ENCODE measurements around the gene CFB.
"Not testable (repeated sequence)": the region's sequence is repeated elsewhere in the genome, so short reads cannot be mapped to it uniquely, and the experiment has no call there.

The CFB gene

GRCh38 chr6:31945507-31946369, at the start of gene CFB:
TSS of gene CFB (plus strand) at chr6:31946095. CDS start at chr6:31946222, 127 bp downstream.
- DNase-seq (ENCODE audit: extremely low spot score, insufficient read length, low read depth): no peak
- no peak for FAIRE-seq

GRCh38 chr6:31896493-31896855, 49.4 kb upstream of the CFB start:
- FAIRE-seq (no peak), DNase-seq (ENCODE audit: extremely low spot score, insufficient read length, low read depth) (no peak)

GRCh38 chr6:31896856-31897611, 48.9 kb upstream of the CFB start:
- DNase-seq (ENCODE audit: extremely low spot score, insufficient read length, low read depth) (no peak), FAIRE-seq (no peak)

DNA sequence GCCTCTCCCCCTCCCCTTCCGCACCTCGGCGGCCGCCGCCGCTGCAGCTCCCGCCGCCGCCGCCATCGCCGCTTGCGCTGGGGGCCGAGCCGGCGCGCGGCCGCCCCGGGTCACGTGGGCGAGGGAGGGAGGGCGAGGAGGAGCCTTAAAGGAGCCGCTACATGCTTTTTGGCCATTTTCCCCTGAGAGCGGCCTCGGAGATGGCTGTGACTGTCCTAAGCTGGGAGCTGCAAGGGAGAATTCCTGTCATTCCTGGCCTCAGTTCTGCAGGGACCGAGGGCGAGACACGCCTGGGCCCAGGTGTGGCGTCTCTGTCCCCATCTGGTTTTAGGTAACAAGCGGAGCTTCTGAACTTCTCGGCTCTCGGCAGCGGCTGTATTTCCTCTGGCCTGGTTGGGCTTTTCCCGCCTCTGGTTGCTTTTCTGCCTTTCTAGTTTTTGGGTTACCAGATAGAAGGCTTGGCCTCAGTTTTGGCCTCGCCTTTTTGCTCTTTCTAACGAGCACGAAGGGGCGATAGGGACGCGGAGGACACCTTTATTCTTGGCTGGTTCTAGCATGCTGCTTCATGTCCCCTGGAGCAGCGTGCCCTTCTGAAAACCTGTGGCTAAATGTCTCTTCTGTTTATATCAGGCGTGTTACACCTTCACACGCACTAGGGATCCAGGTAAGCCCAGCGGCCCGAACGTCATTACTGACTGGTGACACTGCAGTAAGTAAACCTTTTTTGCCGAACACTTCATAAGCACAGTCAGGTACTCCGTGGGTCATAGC, 48.1 kb upstream of the CFB start, which contains the start of gene EHMT2:
Gene EHMT2, minus strand, starts transcription at position 87 of the 771 bp plus-strand sequence. Its CDS starts 21 bp downstream, at position 66.
- DNase-seq (ENCODE audit: extremely low spot score, insufficient read length, low read depth) (peak; percentile 78), FAIRE-seq (peak; percentile 90)

GRCh38 chr6:31898383-31899011, 47.4 kb upstream of the CFB start:
- FAIRE-seq: peak; percentile 65
- DNase-seq (ENCODE audit: extremely low spot score, insufficient read length, low read depth): no peak

DNA sequence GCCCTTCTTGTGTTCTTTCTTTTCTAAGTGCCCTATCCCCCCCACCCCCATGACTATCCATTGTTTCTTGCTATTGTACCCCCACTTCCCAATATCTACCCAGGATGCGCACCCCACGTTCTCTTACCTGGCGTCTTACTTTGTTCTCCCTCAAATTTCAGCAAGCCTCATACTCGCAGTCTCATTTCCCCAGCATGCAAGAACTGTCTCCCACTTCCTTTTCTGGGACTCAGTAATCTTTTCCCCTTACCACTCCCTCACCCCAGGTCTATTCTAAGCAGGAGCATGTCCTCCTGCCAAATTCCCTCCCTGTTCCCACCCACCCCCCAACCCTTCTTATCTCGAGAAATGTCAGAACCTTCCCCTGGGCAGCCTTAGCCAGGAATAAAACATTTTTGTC, 46.7 kb upstream of the CFB start:
- FAIRE-seq: no peak

DNA sequence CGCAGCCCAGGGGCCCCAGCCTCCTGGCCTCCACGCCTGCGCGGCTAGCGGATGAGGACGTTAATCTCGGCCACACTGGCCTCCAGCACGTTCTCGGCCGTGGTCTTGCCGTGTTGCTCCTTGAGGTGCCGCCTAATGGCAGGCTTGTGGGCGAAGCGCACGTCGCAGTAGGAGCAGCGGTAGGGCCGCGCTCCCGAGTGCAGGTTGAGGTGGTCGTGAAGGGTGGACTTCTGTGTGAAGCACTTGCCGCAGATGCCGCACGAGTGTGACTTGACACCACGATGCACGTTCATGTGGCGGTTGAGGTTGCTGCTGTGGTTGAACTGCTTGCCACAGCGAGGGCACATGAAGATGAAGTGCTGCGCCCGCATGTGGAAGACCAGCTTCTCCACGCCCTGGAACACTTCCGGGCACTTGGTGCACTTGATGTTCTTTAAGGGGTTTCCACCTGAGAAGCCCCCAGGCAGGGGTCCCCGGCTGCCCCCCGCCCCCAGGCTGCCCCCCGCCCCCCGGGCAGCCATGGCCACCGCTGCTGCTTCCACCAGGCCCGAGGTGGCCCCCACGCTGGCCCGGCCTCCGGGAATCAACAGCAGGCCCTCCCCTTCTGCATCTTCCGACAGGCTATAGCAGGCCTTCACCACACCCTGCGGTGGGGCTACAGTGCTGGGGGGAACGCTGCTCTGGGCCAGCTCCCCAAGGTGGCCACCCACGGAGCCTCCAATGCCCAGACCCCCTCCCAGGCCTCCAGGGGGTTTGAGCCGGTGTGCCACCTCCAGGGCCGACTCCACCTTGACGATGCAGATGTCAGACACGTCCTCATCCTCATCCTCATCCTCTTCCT, 45.8 kb upstream of the CFB start:
- FAIRE-seq (no peak), DNase-seq (ENCODE audit: extremely low spot score, insufficient read length, low read depth) (no peak)

More for the DNA sequence above, 46.7 kb upstream of the CFB start:
- DNase-seq (ENCODE audit: extremely low spot score, insufficient read length, low read depth): no peak

- DNase-seq (ENCODE audit: extremely low spot score, insufficient read length, low read depth) (no peak), FAIRE-seq (no peak)
Measured at GRCh38 chr6:31900917-31901414, 44.9 kb upstream of the CFB start.

- DNase-seq (ENCODE audit: extremely low spot score, insufficient read length, low read depth): no peak
- no peak for FAIRE-seq
Measured at GRCh38 chr6:31901415-31901952, 44.4 kb upstream of the CFB start.

- peak; percentile 81 for DNase-seq (ENCODE audit: extremely low spot score, insufficient read length, low read depth)
- FAIRE-seq: peak; percentile 80
Measured at GRCh38 chr6:31901953-31902643, 43.8 kb upstream of the CFB start, which contains the start of gene ZBTB12. TSS of gene ZBTB12 (minus strand) at chr6:31902086. CDS start at chr6:31901305, 781 bp downstream.

GRCh38 chr6:31903957-31904356, 41.9 kb upstream of the CFB start:
- FAIRE-seq (no peak), DNase-seq (ENCODE audit: extremely low spot score, insufficient read length, low read depth) (no peak)

DNA sequence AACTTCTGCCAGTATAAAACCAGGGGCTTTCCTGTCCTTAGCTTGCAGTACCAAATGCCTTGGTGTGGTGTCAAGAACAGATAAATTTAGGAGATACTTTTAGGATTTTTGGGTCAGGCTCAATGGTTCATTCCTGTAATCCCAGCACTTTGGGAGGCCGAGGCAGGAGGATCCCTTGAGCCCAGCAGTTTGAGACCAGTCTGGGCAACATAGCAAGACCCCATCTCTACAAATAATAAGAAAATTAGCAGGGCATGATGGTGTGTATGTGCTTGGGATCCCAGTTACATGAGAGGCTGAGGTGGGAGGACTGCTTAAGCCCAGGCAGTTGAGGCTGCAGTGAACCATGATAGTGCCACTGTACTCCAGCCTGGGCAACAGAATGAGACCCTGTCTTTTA, 40.9 kb upstream of the CFB start:
- FAIRE-seq (no peak), DNase-seq (ENCODE audit: extremely low spot score, insufficient read length, low read depth) (no peak)

DNA sequence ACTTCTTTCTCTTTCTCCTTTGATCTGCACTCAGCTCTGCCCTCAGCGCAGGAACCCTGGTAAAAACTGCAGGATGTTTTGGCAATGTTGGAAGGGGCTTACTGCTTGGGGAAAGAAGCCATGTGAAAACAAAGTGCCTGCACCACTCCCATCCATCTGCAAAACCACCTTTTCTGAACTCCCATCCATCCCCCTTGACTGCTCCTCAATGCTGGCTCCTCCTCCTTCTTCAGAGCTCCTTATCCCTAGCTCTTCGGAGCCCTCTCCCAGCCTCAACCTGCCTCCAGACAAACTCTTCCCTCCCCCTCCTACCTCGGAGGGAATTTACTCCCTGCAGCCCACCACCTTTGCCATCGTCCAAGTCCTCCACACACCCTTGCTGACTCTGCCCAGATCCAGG, 39.8 kb upstream of the CFB start:
- DNase-seq (ENCODE audit: extremely low spot score, insufficient read length, low read depth) (no peak), FAIRE-seq (no peak)

DNA sequence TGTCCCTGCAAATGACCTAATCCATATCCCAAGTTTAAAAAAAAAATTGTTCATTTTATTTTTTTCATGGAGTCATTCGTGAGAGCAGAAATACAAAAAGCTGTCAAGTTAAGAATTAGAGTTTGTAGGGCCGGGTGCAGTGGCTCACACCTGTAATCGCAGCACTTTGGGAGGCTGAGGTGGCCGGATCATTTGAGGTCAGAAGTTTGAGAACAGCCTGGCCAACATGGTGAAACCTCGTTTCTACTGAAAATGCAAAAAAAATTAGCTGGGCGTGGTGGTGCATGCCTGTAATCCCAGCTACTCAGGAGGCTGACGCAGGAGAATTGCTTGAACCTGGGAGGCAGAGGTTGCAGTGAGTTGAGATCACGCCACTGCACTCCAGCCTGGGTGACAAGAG, 39.2 kb upstream of the CFB start:
- not testable (repeated sequence) for DNase-seq (ENCODE audit: extremely low spot score, insufficient read length, low read depth); FAIRE-seq

GRCh38 chr6:31907158-31907813, 38.6 kb upstream of the CFB start:
- FAIRE-seq (no peak), DNase-seq (ENCODE audit: extremely low spot score, insufficient read length, low read depth) (no peak)

- not testable (repeated sequence) for DNase-seq (ENCODE audit: extremely low spot score, insufficient read length, low read depth); FAIRE-seq
Measured at GRCh38 chr6:31908255-31908654, 37.6 kb upstream of the CFB start.

GRCh38 chr6:31908791-31909190, 37.1 kb upstream of the CFB start:
- no peak for DNase-seq (ENCODE audit: extremely low spot score, insufficient read length, low read depth)
- peak; percentile 66 for FAIRE-seq
